ENCODE results near the gene FBRSL1.

DNA sequence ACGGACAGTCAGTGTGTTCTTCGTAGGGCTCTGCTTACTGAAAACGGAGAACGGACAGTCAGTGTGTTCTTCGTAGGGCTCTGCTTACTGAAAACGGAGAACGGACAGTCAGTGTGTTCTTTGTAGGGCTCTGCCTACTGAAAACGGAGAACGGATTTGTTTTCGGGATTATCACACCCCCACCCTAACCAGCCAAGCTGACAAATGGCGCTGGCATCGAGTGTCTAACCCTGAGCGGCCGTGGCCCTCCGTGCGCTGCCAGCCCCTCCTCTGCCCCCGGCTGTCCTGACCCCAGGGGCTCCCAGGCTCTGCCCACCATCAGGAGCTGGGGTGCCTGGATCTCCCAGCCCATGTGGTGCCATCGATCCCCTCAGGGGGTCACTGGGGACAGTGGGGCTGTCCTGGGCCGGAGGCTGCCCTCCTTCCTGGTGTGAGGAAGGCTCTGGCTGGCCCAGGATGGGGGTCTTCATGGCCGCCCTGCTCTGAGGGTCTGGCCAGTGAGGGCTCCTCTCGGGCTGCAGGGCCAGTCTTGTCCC is 57.3 kb downstream of the FBRSL1 start:
- TF ChIP-seq, protein P1, sequence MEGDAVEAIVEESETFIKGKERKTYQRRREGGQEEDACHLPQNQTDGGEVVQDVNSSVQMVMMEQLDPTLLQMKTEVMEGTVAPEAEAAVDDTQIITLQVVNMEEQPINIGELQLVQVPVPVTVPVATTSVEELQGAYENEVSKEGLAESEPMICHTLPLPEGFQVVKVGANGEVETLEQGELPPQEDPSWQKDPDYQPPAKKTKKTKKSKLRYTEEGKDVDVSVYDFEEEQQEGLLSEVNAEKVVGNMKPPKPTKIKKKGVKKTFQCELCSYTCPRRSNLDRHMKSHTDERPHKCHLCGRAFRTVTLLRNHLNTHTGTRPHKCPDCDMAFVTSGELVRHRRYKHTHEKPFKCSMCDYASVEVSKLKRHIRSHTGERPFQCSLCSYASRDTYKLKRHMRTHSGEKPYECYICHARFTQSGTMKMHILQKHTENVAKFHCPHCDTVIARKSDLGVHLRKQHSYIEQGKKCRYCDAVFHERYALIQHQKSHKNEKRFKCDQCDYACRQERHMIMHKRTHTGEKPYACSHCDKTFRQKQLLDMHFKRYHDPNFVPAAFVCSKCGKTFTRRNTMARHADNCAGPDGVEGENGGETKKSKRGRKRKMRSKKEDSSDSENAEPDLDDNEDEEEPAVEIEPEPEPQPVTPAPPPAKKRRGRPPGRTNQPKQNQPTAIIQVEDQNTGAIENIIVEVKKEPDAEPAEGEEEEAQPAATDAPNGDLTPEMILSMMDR (IDR thresholded peaks at IDR 0.05), result no peak
- TF ChIP-seq POLR2A (IDR thresholded peaks at IDR 0.05), result no peak

Data from sigmoid colon (tissue), 3 donors.